NCI-H2029 (cell line): ENCODE measurements around the gene ITPKC.

Source experiments
- DNase-seq: peaks from one replicate; lab custom pipeline; 2025; lab: John Stamatoyannopoulos, UW

The ITPKC gene

DNA sequence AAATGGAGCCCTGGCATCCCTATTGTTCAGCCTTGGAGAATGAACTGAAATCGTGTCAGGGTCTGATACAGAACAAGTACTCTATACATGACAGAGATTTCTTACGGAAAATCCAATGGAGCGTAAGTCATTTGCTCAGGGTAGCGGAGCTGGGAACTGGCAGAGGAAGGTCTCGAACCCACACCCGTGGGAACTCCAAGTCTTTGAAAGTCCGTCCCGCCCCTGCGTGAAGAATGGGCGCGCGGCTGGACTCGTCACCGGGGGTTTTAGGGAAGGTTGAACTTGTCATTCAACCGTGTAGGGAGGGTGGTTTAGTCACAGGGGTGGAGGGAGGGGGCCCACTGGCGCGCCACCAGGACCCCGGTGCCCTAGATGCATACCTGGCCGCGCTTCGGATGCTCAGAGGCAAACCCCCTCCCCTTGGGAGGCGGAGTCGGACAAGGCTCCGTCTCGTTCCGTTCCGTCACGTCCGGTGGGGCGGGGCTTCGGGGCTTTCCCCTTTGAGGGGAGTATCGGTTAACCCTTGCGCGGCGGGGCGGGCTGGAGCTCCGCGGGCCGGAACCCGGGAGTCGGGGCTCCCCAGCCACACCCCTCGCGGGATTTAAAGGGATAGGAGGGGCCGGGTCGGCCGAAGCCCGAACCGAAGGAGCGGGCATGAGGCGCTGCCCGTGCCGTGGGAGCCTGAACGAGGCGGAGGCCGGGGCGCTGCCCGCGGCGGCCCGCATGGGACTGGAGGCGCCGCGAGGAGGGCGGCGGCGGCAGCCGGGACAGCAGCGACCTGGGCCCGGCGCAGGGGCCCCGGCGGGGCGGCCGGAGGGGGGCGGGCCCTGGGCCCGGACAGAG lies at the start of gene ITPKC, which contains the start of gene COQ8B:
ITPKC (plus strand) TSS at position 631 of the 843 bp plus-strand sequence; CDS start at position 655, 24 bp downstream.
COQ8B (minus strand) TSS at position 405 of the 843 bp plus-strand sequence. CDS start 2,254 bp downstream, outside the sequence.
- DNase-seq, result peak; percentile 98

- no peak for DNase-seq
These were observed 49.3 kb upstream of the ITPKC start for GRCh38 chr19:40667602-40668001.

DNA sequence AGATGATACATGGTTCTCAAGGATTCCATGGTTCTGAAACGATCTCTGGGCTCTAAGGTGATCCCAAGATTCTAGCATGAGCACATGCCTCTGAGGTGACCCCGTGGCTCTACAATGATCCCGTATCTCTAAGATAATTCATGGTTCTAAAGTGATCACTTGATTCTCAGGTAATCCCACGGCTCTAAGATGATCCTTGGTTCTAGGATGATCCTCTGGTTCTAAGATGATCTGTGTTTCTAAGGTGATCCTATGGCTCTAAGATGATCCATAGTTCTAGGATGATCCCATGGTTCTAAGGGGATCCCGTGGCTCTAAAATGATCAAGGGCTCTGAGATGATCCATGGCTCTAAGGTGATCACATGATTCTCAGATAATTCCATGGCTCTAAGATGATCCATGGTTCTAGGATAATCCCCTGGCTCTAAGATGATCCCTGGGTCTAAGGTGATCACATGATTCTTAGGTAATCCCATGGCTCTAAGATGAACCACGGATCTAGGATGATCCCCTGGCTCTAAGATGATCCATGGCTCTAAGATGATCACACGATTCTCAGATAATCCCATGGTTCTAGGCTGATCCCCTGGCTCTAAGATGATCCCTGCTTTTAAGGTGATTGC lies 47.8 kb upstream of the ITPKC start:
- DNase-seq, result no peak

- DNase-seq, result no peak
These were observed 45.5 kb upstream of the ITPKC start for GRCh38 chr19:40671404-40671803.

GRCh38 chr19:40672038-40672437 lies 44.9 kb upstream of the ITPKC start:
- DNase-seq, result no peak

DNA sequence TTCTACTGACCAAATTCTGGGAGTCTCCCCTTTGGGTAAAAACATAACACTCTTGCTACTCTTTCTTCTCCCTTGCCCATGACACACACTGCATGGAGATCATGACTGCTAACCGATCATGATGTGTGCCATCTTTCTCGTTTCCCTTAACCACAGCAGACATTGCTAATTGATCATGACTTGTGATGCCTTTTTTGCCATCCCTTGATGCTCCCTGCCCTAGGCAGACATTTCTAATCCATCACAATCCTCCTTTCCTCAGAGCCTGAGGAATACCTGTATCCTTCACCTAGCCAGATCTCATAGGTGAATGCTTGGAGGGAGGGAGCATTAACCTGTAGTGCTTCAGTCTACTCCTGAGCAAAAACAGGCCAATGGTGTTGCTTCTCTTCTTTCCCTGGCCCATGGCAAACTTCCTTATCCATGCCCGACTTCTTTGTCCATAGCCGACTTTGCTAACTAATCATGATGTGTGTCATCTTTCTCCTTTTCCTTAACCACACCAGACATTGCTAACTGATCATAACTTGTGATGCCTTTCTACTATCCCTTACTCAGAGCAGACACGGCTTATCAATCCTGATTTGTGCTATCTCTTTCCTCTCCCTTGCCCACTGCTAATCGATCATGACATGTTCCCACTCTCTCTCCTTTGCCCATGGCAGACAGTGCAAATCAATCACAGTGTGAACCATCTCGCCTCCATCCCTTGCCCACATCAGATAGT lies 44.2 kb upstream of the ITPKC start:
- DNase-seq, result no peak

DNA sequence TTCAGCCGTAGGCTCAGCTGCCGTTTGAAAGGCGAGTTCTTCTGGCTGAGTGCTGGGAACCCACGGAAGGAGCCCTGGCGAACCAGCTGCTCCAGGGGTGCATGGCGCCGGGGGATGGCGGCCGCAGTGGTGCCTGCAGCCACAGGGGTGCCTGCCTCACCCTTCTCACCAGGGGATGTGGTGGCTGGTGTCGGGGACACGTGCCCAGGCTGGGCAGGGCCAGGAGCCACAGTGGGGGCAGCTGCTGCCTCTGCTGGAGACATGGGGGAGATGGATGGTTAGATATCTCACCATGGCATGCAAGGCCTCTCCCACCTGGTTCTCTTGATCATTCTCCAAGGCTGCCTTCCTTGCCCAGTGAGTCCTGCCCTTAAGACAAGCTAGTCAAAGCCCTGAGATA lies 43.5 kb upstream of the ITPKC start:
- DNase-seq, result no peak

GRCh38 chr19:40674291-40674690 lies 42.6 kb upstream of the ITPKC start:
- peak; percentile 85 for DNase-seq

DNA sequence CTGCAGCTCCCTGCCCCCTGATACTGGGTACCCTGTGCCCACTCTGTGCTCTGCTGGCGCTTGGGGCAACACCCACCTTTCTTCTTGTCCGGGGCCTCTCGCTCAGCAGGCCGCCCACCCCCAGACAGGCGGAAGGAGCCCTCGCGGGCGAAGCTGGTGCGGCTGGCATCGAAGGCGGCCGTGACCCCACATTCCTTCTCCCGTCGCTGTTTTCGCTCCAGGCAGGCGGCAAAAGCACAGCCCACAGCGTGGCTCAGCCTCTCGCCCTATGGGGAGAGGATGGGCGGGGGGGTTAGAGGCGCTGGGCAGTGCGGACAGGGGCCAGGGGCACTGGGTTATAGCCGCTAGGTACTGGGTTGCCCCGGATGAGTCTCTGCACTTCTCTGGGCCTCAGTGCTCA lies 39.8 kb upstream of the ITPKC start:
- no peak for DNase-seq

DNA sequence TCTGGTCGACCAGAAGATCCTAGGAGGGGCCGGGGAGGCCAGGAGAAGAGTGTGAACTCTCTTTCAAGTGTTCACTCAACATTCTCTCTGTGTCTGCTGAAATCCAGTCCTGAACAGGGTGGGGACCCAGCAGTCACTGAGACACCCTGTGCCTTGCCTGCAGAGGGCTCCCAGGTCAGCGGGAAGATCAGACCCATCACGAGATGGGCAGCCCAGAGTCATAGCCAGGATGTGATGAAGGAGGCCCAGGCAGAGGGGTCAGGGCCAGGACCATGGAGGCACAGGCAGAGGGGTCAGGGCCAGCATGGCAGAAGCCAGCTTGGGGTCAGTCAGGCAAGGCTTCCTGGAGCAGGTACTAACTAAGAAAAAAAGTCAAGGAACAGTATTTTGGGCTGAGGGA lies 35.9 kb upstream of the ITPKC start:
- no peak for DNase-seq

GRCh38 chr19:40682431-40682964 lies 34.4 kb upstream of the ITPKC start:
- DNase-seq, result no peak

DNA sequence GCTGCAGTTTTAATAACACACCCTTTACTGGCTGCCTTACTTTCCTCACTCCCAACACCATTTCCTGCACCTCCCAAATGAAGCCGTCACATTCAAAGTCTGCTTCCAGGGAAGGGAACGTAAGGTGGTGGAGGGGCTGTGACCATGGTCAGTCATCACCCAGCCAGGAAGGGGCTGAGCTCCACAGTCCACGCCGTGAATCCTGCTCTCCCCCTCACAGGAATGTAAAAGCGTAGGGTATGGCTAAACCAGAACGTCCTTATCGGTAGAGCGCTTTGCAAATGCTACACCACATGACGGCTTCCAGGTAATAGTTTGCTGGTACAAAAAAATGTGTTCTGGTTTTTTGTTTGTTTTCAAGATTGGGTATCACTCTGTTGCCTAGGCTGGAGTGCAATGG lies 33.5 kb upstream of the ITPKC start:
- DNase-seq, result no peak

GRCh38 chr19:40684280-40684679 lies 32.6 kb upstream of the ITPKC start:
- DNase-seq, result no peak

DNA sequence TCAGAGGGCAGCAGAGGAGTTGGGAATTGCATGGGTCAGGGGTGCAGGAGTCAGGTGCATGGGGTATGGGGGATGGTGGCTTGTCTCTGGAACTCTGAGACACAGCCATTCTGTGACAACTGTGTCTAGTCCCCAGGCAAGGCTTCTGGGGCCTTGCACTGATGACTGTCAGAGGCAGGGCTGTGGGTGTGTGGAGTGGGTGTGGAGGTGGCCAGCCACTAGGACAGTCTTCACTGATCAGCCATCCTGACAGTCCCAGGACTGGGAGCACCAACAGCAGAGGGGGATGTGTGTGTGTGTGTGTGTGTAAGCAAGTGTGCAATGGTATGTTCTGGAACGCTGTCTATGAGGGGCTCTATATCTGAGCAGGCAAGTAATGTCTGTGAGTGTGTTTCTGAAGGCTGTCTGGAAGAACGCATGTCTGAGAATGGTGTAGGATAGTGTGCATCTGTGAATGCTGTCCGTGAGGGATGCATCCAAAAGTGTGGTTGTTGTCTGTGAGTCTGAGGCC lies 31.8 kb upstream of the ITPKC start:
- DNase-seq, result no peak

GRCh38 chr19:40685563-40685962 lies 31.3 kb upstream of the ITPKC start:
- no peak for DNase-seq

- no peak for DNase-seq
These were observed 29.9 kb upstream of the ITPKC start for GRCh38 chr19:40686882-40687524.

DNA sequence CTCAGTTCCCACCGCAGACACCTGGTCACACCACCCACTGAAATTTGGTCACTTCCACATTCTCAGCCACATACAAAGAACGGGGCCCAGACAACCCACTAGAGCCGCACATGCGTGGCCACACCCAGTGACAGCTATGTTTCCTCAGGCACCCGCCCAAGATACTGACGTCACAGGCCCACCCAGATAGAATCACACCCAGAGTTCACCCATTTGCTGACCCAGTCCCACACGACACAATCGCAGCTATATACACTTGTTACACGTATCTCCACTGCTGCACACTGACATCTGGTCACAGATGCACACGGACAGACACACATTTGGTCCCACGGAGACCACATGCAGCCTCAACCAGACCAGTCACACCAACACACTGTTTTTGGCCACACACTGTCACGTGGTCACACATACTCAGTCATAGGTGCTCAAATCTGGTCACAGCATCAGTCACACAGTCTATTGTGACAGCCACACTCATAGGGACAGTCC lies 29.3 kb upstream of the ITPKC start:
- DNase-seq, result no peak

GRCh38 chr19:40688309-40688708 lies 28.6 kb upstream of the ITPKC start:
- no peak for DNase-seq

DNA sequence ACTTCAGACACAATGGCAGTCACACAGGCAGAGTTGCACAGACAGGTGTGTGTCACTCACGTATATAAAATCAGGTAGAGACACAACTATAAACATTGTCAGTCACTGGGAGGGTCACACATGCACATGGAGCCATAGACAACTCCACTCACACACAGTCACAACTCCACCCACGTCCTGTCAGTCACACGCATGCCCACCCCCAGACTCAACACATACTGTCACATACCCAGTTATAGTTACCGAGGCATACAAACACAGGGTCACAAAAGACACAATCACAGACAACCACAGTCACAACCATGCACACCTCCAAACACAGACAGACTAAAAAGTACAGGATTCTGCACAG lies 27.9 kb upstream of the ITPKC start:
- DNase-seq, result no peak

DNA sequence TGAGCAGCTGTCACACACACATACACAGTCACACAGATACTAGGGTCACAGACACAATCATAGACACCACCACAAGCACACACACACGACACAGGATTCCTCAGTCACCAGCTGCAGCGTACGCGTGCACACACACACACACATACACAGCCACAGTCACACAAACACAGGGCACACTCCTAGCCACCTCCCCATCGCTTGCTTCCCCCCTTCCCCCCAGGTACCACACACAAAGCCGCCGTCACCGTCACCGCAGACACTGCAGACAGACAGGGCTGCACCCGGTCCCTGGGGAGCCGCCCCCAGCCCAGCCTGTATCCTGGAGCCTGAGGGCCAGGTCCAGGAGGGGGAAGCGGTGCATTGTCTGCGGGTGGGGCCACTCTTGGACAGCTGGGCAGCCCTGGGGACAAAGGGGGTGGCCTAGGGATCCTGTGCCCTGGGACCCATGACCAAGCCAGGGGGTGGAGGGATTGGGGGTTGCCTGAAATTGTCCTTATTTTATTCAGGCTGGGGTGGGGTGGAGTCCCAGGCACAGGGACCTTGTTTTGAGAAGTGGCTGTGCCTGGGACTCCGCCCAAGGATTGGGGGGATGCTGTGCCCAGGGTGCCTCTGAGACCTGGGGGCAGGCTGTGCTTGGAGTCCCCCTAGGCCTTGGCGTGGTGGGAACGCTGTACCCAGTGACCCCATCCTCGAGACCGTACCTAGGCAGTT lies 27.4 kb upstream of the ITPKC start:
- DNase-seq, result no peak
